Measurements from ENCODE around the gene HPGD. TPM values are rescaled to one million over a fixed set of nuclear protein-coding genes. Genes with fewer than 3 reads are reported as not detected.
"Not testable (repeated sequence)": the region's sequence is repeated elsewhere in the genome, so short reads cannot be mapped to it uniquely, and the experiment has no call there.

The HPGD gene
- total RNA-seq, 4 donors from 2014 or later, result 38.0 to 290 (median 208) TPM

DNA sequence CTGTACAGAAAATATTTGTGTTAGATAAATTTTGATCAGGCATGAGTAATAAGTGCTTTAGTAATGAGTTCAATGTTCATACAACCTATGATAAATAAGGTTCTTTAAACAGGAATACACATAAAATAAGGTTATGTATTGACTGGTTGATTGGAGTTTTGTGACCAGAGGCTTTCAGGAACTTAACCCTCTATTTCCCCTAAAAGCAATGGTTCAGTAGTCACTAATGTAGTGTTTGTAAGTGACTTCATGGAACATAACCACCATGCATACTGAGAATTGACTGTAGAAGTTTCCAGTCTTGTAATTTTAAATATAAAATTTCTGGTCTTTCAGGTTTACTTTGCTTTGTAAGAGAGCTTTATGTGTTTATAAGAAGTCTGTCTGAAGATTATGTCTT lies 28.1 kb downstream of the HPGD start:
- Histone ChIP-seq H3K4me3 (no peak overlapping the region), H3K36me3 (peaks cover 0 to 8% (median 0%) of the 10 kb centered on the region in 3 donors)

DNA sequence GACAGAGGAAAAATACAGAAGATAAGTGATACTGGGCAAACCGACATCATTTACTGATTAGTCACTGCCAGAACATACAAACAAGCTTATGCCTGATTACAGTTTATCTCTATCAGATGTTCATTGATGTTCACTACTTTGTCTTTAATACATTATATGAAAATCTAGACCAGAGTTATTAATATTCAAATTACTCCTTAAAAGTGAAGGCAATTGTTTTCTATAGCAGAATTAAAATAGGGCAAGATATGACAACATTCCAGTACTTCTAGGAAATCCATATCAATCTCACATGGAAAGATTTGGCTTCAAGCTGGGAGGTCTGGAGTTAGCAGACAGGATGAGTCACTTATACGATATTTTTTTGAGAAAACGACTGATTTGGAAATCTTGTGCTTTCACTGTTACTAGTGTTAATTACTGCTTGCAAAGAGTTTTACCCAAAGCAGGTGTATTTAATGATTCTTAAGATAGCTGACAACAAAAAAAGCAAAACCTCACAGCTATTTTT lies 31.8 kb downstream of the HPGD start:
- Histone ChIP-seq H3K27me3 (no peaks in the 10 kb centered on the region), H3K36me3 (peaks cover 0 to 8% (median 0%) of the 10 kb centered on the region in 3 donors)

More for the DNA sequence above, 28.1 kb downstream of the HPGD start:
- peaks cover 0 to 11% (median 0%) of the 10 kb centered on the region in 4 donors for H3K4me1 ChIP-seq
- no peak overlapping the region for H3K27ac ChIP-seq
- no peak for DNase-seq
- TF ChIP-seq, protein P1, sequence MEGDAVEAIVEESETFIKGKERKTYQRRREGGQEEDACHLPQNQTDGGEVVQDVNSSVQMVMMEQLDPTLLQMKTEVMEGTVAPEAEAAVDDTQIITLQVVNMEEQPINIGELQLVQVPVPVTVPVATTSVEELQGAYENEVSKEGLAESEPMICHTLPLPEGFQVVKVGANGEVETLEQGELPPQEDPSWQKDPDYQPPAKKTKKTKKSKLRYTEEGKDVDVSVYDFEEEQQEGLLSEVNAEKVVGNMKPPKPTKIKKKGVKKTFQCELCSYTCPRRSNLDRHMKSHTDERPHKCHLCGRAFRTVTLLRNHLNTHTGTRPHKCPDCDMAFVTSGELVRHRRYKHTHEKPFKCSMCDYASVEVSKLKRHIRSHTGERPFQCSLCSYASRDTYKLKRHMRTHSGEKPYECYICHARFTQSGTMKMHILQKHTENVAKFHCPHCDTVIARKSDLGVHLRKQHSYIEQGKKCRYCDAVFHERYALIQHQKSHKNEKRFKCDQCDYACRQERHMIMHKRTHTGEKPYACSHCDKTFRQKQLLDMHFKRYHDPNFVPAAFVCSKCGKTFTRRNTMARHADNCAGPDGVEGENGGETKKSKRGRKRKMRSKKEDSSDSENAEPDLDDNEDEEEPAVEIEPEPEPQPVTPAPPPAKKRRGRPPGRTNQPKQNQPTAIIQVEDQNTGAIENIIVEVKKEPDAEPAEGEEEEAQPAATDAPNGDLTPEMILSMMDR (IDR thresholded peaks at IDR 0.05), result no peak
- TF ChIP-seq POLR2A (IDR thresholded peaks at IDR 0.05), result no peak
- no peaks in the 10 kb centered on the region for H3K27me3 ChIP-seq
- no peaks in the 10 kb centered on the region for H3K9me3 ChIP-seq

DNA sequence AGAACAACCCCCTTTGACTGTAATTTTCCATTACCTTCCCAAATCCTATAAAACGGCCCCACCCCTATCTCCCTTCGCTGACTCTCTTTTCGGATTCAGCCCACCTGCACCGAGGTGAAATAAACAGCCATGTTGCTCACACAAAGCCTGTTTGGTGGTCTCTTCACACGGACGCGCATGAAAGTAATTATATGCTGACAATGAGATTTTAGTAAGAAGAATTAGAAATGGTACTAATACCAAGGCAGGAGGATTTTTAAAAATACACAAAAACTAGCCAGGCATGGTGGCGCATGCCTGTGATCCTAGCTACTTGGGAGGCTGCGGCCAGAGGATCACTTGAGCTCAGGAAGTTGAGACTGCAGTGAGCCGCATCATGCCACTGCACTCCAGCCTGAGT lies 33.9 kb downstream of the HPGD start:
- not testable (repeated sequence) for H3K36me3 ChIP-seq, H3K4me1 ChIP-seq, H3K27me3 ChIP-seq, H3K27ac ChIP-seq, DNase-seq, H3K4me3 ChIP-seq, H3K9me3 ChIP-seq

More for the DNA sequence above, 31.8 kb downstream of the HPGD start:
- no peaks in the 10 kb centered on the region for H3K9me3 ChIP-seq
- H3K4me3 ChIP-seq, result no peak overlapping the region
- peaks cover 0 to 2% (median 0%) of the 10 kb centered on the region in 4 donors for H3K4me1 ChIP-seq
- no peak for DNase-seq
- TF ChIP-seq, protein P1 (IDR thresholded peaks at IDR 0.05), result no peak
- TF ChIP-seq POLR2A (IDR thresholded peaks at IDR 0.05), result no peak
- H3K27ac ChIP-seq, result no peak overlapping the region

DNA sequence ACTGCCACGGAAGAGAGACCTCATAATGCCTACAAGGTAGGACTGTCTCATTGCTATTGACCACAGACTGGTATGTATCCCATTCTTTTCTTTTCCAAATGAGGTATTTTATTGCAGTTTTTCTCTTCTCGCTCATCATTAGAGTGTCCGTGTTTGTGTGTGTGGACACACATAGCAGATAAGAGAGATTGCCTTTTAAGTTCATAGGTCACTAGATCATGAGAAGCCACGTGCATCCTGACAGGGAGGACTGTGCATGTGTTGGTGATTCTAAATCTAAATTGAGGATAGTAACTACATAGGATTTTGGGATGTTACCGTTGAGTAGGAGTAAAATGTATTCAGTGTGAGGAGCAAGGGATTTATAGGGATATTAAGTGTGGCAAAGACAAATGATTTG lies 37.3 kb downstream of the HPGD start:
- Histone ChIP-seq H3K27me3 (no peaks in the 10 kb centered on the region), H3K4me3 (no peak overlapping the region), H3K9me3 (no peaks in the 10 kb centered on the region), H3K27ac (no peak overlapping the region), H3K4me1 (peaks cover 0 to 5% (median 0%) of the 10 kb centered on the region in 4 donors), H3K36me3 (no peaks in the 10 kb centered on the region)
- no peak for DNase-seq
- no peak for TF ChIP-seq POLR2A (IDR thresholded peaks at IDR 0.05)
- TF ChIP-seq, protein P1 (IDR thresholded peaks at IDR 0.05), result no peak

DNA sequence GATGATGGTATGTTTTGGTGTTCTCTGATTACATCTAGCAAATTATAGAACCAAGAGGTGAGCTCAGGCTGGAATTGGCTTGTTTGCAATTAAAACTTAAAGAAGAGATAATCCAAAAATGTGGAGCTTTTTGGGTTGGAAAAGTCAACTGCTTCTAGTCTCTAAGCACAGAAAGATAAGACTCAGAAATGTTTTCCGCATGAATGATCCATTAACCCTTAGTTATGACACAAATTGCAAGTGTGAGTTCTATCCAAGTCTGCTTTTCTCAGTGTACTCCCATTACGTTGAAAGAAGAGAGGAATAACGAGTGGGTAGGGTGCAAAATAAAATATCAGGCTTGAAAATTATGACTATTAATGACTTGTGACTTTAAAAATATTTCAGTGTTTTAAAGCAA lies 38.5 kb downstream of the HPGD start:
- no peak overlapping the region for H3K27ac ChIP-seq
- H3K36me3 ChIP-seq, result no peaks in the 10 kb centered on the region
- no peak for DNase-seq

DNA sequence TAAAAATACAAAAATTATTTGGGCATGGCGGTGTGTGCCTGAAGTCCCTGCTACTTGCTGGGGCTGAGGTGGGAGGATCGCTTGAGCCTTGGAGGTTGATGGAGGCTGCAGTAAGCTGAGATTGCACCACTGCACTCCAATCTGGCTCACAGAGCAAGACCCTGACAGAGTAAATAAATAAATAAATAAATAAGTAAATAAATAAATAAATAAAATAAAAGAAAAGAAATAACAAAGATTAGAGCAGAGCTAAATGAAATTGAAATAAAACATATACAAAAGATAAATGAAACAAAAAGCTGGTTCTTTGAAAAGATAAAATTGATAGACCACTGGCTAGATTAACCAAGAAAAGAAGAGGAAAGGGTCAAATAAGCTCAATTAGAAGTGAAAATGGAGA lies 43.1 kb downstream of the HPGD start:
- H3K27me3 ChIP-seq, result no peaks in the 10 kb centered on the region
- no peaks in the 10 kb centered on the region for H3K36me3 ChIP-seq
- H3K27ac ChIP-seq, result no peak overlapping the region
- no peak for DNase-seq
- no peak overlapping the region for H3K4me3 ChIP-seq
- no peaks in the 10 kb centered on the region for H3K9me3 ChIP-seq
- H3K4me1 ChIP-seq, result no peaks in the 10 kb centered on the region
- no peak for TF ChIP-seq POLR2A (IDR thresholded peaks at IDR 0.05)
- TF ChIP-seq, protein P1 (IDR thresholded peaks at IDR 0.05), result no peak

More for the DNA sequence above, 38.5 kb downstream of the HPGD start:
- no peak for TF ChIP-seq POLR2A (IDR thresholded peaks at IDR 0.05)
- TF ChIP-seq, protein P1 (IDR thresholded peaks at IDR 0.05), result no peak
- Histone ChIP-seq H3K4me3 (no peak overlapping the region), H3K4me1 (peaks cover 0 to 5% (median 0%) of the 10 kb centered on the region in 4 donors), H3K27me3 (no peaks in the 10 kb centered on the region), H3K9me3 (no peaks in the 10 kb centered on the region)

Data from Peyer's patch (tissue), 4 donors.